Amygdala (tissue), 56 donors: ENCODE results near the gene KAZN.
A peak's percentile ranks its signal among the peaks of the same experiment; 100 is the strongest.

Experiments
- DNase-seq, 56 donors: peaks; one replicate each; lab custom pipeline; 2025; lab: John Stamatoyannopoulos, UW

KAZN gene

DNA sequence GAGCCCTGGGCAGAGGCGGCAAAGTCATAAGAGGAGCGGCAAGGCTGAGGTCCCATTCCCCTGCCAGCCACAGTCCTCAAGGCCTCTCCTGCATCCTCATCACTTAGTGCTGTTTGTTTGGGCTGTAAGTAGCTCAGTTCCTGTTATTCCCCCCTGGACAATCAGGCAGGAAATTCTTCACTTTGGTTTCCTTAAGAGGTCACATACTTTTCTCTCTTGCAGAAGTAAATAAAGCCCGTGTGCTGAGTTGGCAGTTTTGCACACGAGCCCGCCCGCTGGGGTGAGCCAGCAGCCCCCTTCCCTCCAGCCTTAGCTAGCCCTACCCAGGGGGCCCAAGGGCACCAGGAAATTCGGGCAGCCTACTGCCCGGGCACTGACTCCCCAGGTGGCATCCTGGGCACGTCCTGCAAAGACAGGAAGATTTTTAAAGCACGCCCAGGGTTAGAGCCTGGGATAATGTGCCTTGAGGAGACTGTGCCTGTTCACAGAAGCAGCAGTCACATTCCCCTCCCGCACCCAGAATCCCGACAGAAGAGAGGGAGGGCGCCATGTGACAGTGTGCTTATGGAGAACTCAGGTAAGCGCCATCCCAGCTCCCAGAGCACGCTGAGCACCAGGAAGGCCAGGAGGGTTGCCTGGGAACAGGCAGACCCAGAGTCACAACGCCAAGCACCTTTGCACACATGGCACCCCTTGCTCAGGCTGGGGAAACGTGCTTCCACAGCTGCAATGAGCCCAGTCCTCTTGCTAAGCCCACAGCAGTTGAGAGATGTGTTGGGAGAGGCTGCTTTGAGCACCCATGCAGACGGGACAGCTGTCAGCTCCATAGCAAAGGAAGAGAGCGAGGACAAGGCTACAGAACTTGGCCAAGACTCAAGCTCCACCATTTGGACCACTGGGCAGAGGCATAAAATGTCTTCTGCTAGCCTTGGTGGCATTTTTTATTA lies 410.6 kb downstream of the KAZN start:
- DNase-seq, result no peak

DNA sequence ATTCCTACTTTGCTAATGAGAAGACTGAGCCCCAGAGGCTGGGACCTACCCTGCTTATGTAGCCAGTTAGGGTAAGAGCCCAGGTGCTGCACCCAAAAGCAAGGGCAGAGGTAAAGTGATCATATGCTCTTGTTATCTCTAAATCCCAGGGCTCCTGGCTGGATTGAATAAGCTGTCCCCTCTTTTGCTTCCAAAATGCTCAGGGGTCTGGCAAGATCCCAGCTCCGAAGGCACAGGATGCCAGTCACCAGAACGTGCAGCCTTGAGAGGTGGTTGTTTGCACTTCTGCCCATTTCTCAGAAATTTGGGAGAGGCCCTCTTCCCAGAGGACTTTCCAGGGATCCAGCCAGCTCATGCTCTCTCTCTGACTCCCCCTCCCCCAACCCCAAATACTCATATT lies 412.7 kb downstream of the KAZN start:
- no peak for DNase-seq

DNA sequence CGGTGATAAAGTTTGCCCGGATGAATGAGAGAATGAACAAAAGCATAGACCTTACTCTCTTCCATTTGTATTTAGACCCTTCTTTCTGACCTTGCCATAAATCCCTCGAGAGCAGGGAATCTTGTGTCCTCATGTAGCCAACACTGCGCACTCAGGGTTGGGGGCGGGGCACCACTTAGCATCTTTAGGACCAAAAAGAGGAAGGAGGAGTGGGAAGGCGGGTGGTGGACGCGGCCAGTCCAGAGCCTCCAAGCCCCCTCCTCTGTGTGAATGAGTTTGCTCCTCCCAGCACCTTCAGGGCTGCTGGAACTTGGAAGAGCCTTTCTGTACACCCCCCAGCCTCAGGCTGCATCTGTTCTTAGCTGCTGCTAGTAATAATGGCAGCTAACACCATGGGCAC lies 413.2 kb downstream of the KAZN start:
- no peak for DNase-seq

DNA sequence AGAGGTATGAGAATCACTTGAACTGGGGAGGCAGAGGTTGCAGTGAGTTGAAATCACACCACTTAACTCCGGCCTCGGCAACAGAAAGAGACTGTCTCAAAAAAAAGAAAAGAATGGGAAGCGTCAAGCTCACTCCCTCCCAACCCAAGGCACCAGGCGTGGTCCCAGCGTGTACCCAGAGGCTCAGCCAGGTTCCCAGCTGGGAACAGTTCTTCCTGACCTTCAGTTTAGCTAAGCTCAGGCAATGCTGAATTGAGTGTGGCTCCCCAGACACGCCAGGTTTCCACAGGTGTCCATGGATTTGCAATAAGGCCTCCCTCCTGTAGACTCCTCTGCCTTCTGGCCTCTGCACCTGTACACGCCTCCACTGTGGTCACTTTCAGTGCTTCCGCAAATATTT lies 414.3 kb downstream of the KAZN start:
- DNase-seq, result no peak

DNA sequence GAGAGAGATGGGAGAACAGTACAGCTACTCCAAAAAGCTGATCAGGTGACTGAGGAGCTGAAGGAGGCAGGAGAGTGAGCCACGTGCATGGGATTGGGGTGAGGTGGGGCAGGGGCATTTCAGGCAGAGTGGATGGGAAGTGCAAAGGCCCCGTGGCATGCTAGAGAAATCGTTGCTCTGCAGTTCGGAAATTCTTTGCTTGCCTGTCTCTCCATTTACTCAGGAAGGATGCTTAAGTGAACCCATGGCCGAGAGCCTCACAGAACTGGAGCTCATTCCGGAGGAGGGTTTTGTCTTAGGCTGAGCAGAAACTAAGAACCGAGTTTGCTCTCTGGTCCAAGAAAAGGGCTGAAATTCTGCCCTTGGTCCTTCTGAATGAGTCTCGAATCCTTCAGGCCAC lies 415.3 kb downstream of the KAZN start:
- no peak for DNase-seq

DNA sequence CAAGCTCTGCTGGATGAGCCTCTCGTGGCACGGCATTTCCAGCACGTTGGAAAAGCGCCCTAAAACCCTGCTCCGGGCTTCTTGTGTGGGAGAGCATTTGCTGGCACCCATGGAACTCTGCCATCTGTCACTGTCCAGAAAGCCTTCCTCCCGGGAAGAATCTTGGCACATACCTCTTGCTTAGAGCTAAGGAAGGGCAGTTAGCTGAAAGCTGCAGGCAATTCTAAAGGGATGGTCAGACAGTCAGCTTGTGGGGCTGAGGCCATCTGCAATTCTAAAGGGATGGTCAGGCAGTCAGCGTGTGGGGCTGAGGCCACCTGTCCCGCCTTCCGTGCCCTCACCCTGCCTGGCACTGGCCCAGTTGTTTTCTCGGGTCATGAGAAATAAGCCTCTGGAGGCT lies 416.0 kb downstream of the KAZN start:
- peak in 1 of 56 donors; percentile 3 for DNase-seq

DNA sequence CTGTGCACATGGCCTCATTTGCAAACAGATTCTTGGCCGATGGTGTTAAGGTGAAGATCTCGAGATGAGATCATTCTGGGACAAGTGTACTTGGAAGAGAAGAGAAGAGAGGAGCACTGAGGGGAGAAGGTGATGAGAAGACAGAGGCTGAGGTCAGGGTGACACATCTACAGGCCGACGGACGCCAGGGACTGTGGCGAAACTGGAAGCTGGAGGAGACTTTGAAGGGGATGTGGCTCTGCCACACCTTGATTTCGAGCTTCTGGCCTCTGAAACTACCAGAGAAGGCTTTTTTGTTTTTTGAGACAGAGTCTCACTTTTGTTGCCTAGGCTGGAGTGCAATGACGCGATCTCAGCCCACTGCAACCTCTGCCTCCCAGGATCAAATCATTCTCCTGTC lies 417.5 kb downstream of the KAZN start:
- no peak for DNase-seq

DNA sequence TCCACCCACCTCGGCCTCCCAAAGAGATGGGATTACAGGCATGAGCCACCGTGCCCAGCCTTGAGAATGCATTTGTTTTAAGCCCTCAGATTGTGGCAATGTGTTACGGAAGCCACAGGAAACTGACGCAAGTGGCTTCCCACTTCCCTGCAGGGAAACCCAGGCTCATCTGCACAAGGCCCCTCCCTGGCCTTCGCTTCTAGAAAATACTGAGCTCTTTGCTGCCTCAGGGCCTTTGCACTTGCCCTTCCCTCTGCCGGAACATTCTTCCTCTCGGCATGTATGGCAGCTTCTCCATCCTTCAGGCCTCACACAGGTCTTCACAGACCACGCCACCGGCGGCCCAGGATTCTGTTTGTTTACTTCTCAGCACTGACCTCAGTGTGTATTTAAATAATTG lies 418.0 kb downstream of the KAZN start:
- no peak for DNase-seq

DNA sequence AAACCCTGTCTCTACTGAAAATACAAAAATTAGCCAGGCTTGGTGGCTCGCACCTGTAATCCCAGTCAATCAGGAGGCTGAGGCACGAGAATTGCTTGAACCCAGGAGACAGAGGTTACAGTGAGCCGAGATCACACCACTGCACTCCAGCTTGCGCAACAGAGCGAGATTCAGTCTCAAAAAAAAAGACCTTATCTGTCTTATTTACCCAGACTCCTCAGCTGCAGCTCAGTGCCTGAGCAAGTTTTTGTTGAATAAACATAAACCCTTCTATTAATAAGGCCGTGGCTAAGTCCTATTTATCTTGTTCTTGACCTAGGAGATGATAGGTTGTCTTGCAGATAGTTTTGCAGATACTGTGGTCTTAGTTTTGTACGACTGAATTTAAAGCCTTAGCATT lies 418.6 kb downstream of the KAZN start:
- DNase-seq, result no peak

DNA sequence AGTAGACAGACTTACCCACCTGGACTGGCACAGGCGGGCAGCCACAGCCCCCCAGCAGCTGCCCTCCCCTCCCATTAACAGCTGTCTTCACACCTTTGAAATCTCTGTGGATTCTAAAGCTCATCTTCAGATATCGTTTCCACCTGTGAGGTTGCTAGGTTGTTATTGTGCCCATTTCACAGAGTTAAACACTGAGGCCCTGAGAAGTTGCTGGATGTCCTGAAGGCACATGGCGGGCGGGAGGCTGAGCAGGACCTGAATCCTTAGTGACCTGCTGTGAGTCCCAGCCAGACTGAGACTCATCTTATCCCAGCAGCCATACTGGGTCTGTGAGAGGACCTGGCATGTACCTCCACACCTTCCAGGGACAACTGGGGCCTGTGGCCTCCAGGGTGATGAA lies 420.3 kb downstream of the KAZN start:
- no peak for DNase-seq

DNA sequence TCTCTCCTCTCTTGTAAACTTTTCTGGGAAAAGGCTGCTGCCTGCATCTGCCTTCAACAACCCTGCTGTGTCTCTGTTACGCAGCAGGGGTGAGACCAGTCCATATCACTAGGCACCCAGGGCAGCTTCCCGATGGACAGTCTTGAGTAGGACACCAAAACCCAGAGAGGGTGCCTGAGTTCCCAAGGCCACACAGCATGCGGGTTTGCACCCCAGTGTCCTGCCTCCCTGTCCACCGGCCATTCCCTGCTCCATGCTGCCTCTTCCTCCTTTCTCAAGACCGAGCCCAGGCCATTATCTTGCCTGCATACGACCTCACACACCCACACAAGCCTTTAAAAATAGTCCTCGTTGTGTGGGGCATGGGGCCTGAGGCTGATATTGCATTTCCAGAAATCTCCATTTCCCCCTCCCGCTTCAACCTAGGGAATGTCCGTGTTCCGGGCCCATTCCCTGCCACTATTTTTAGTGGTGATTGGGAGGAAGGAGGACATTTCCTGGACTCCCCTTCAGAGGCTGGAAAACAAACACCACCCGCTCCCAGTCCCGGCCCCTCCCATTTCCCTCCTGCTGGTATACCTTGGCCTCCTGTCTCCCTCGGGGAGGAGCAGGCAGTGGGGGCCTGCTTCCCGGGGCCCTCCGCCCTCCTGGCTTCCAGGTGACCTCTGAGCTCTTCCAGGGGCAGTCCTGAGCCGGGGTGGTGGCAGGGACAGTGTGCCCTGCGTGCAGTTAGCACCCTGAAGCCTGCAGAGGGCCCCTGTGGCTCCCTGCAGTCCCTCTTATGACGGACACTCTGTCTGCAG lies 422.7 kb downstream of the KAZN start:
- DNase-seq, result no peak

DNA sequence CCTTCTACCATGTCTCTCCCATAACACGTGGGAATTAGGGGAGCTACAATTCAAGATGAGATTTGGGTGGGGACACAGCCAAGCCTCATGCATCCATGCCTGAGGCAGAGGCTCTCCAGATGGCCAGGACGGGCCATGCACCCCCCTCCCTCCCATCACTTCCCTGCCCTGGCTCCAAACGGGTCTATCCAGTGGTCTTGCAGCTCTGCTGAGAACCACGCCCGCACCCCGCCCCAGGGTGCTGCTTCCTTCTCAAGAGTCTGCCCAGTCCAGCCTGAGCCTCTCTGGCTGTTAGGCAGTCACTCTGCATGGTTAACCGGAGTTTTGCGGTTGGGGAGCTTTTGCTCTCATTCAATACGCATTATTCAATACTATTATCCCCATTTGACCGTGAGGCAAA lies 423.6 kb downstream of the KAZN start:
- DNase-seq, result no peak

DNA sequence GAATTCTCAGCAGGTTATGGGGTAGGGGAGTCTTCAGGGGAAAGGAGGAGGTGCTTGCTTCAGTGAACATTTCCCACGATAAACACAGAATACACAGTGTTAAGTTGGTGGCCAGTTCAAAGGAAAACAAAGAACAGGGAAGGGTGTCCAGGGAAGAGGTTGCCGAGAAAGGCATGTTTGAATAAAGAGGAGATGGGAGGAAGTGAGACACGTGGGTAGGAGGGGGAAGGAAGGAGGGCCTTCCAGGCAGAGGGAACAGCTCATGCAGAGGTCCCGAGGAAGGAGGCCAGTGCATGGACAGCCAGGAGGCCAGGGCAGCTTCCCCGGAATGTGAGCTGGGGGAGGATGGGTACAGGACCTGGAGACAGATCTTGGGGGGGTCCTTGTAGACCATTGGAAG lies 424.7 kb downstream of the KAZN start:
- no peak for DNase-seq

DNA sequence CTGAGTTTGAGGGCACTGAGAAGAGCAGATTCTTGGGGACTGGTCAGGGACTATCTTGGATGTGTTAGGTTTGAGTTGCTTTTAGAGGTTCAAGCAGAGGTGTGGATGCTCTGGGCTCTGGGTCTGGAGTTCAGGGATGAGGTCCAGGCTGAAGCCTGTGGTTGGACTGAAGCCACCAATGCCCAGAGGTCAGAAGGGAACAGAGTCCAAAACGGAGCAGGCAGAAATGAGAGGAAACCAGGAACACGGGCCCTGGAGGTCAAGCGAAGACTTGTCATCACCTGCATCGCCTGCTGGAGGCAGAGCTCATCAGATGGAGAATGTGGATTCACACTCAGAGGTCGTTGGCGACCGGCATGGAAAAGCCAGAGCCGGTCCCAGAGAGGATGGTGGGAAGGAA lies 425.5 kb downstream of the KAZN start:
- DNase-seq, result no peak

DNA sequence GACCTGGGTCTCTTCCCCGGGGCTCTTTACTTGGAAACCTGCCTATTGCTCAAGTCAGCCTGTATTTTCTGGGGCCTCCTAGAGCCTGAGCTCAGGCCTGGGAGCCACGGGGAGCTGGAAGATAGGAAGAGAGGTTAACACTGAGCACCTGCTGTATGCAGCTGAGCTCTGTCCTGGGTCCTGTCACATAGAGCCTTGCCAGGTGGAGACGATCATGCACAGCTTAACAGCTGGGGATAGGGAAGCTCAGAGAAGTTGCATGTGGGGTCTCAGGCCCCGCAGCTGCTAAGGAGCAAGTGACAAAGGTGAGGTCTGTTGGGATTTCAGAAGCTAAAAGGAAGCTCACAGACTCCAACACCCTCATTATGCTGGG lies 427.6 kb downstream of the KAZN start:
- no peak for DNase-seq

DNA sequence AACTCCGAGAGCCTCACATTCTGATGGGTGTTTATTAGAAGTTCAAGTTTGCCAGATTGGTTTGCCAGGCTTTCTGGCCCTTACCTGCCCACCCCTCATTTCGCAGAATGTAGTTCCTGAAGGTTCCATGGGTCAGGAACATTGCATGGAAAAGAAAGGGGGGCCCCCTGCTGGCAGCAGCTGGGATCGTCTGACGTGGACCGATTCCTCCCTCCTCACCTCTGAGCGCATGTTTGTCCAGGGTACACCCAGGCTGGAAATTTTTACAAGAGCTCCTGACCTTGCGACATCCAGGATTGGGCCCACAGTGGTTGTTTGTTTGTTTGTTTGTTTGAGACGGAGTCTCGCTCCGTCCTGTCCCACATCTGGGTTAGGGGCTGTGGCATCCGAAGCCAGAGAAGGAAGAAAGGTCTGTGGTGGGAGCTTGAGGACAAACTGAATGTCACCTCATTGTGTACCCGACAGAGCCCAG lies 429.1 kb downstream of the KAZN start:
- peak in 46 of 56 donors; percentile 6 to 80 (median 44) for DNase-seq

DNA sequence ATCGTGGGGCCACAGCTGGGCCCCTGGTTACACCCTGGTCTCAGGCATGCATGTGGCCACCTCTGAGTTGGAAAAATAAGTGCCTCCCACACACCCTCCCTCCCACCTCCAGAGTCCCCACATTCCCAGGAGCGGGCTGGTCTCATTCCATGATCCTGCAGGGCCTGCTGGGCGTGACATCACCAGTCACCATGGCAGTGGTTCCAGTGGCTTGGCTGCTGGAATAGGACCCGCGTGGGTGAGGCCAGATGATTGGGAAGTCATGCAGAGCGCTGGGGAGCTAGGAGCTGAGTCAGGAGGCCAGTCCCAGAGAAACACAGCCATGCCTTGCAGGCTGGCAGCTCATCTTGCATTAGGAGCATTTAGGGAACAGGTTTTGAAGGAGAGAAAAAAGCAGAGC lies 429.6 kb downstream of the KAZN start:
- DNase-seq, result peak in 48 of 56 donors; percentile 10 to 72 (median 44)

DNA sequence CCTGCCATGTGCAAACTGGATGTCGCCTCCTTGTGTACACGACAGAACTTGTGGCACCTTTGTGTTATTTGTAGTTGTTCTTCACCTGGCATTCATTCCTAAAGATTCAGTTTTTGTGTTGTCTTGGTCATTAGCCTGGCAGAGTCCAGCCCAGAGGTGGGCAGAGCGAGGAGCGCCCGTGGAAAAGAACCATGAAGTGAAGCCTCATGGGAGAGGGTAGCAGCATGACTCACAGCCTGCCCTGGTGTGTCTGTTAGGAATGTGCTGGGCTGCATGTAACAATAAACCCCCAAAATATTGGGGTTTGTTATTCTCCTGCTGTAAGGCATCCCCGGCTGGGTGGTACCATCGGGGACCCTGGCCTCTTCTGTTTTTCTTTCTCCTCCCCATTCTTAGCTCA lies 430.1 kb downstream of the KAZN start:
- DNase-seq, result no peak

DNA sequence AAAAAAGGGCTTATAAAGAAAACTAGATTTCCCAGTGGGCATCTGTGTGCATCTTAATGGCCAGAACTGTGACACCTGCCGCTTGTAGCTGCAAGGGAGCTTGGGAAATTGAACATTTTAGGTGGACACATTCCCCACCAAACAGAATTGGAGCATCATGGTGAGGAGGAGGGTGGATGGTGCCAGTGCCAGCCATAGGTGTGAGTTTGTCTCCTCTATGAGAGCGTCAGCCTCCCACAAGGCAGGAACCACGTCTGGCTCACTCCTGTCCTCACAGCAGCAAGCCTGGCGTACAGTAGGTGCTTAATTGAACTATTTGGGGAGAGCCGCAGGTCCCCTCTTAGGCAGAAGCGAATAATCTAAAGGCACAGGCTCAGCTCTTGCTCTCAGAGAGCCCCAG lies 430.6 kb downstream of the KAZN start:
- peak in 3 of 56 donors; percentile 16 to 28 (median 20) for DNase-seq

DNA sequence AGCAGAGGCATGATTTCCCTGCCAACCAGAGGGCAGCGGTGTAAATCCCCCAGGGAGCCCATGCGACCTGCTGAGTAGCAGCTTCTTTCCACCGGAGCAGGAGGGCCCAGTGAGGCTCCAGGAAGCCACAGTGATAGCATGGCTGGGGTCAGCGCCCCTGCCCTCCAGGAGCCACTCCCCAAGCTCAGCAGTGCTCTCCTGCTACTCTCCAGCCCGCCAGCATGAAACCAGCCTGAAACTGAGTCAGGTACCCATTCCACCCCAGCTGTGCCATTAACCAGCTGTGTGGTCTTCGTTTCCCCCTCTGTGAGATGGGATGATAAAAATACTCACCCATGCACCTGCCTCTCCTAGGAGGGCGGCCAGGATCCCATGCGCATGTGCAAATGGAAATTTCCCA lies 431.3 kb downstream of the KAZN start:
- no peak for DNase-seq

DNA sequence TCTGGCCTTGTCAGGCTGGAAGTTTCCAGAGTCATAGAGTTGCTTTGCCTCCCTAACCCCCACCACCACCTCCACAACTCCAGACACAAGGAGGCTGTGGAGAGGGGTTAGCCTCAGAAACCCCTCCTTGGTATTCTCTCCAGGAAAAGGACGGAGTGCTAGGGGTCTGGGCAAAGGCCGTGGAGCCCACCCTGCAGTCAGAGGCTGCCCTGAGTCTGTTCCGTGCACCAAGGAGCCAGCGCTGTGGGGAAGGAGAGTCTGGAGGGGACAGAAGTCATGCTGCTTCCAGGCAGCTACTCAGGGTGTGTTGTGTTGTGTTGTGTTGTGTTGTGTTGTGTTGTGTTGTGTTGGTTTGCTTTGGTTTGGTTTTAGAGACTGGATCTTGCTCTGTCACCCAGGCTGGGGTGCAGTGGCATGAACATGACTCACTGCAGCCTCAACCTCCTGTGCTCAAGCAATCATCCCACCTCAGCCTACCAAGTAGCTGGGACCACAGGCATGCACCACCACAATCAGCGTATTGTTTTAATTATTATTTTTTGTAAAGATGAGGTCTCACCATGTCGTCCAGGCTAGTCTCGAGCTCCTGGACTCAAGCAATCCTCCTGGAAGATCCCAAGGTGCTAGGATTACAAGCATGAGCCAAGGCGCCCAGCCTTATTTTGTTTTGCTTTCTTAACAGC lies 432.9 kb downstream of the KAZN start:
- DNase-seq, result no peak
